ENCODE results near the gene RTL10.

The RTL10 gene

GRCh38 chr22:19853058-19853878 lies 1.4 kb downstream of the RTL10 start:
- ATAC-seq (replicated peaks) (no peak), DNase-seq (no peak)
- peak overlapping the region; percentile 96 to 97 for H3K4me3 Mint-ChIP-seq
- H3K27me3 Mint-ChIP-seq = no peaks in the 10 kb centered on the region
- no peaks in the 10 kb centered on the region for H3K9me3 Mint-ChIP-seq
- peaks cover 17% of the 10 kb centered on the region for H3K36me3 Mint-ChIP-seq (ENCODE audit: insufficient read depth)
- H3K27ac Mint-ChIP-seq = peak overlapping the region; percentile 92 to 94
- peaks cover 38 to 40% of the 10 kb centered on the region in 2 donors for H3K4me1 Mint-ChIP-seq (ENCODE audit: low read depth in 2 of 2)

GRCh38 chr22:19852177-19852781 lies 2.4 kb downstream of the RTL10 start:
- H3K27ac Mint-ChIP-seq = peak overlapping the region in 1 of 2 donors; percentile 94
- H3K4me1 Mint-ChIP-seq (ENCODE audit: low read depth in 2 of 2) = peaks cover 38 to 42% of the 10 kb centered on the region in 2 donors
- no peaks in the 10 kb centered on the region for H3K9me3 Mint-ChIP-seq
- H3K36me3 Mint-ChIP-seq (ENCODE audit: insufficient read depth) = peaks cover 15% of the 10 kb centered on the region
- no peak for DNase-seq
- peak overlapping the region; percentile 96 to 97 for H3K4me3 Mint-ChIP-seq
- no peaks in the 10 kb centered on the region for H3K27me3 Mint-ChIP-seq
- ATAC-seq (replicated peaks) = no peak

- H3K4me3 Mint-ChIP-seq = peak overlapping the region in 1 of 2 donors; percentile 96
- DNase-seq = no peak
- ATAC-seq (replicated peaks) = no peak
- no peaks in the 10 kb centered on the region for H3K27me3 Mint-ChIP-seq
- peaks cover 17% of the 10 kb centered on the region for H3K36me3 Mint-ChIP-seq (ENCODE audit: insufficient read depth)
- H3K27ac Mint-ChIP-seq = no peak overlapping the region
- no peaks in the 10 kb centered on the region for H3K9me3 Mint-ChIP-seq
- H3K4me1 Mint-ChIP-seq (ENCODE audit: low read depth in 2 of 2) = peaks cover 39% of the 10 kb centered on the region in 2 donors
Measured at GRCh38 chr22:19851291-19852176, 3.1 kb downstream of the RTL10 start.

GRCh38 chr22:19850763-19851109 lies 3.9 kb downstream of the RTL10 start:
- H3K27ac Mint-ChIP-seq = peak overlapping the region in 1 of 2 donors; percentile 57
- no peaks in the 10 kb centered on the region for H3K9me3 Mint-ChIP-seq
- DNase-seq = no peak
- H3K27me3 Mint-ChIP-seq = no peaks in the 10 kb centered on the region
- ATAC-seq (replicated peaks) = no peak
- H3K4me3 Mint-ChIP-seq = no peak overlapping the region
- H3K4me1 Mint-ChIP-seq (ENCODE audit: low read depth in 2 of 2) = peaks cover 34 to 35% of the 10 kb centered on the region in 2 donors
- peaks cover 20% of the 10 kb centered on the region for H3K36me3 Mint-ChIP-seq (ENCODE audit: insufficient read depth)

- peaks cover 20% of the 10 kb centered on the region for H3K36me3 Mint-ChIP-seq (ENCODE audit: insufficient read depth)
- peak overlapping the region in 1 of 2 donors; percentile 57 for H3K27ac Mint-ChIP-seq
- no peaks in the 10 kb centered on the region for H3K27me3 Mint-ChIP-seq
- ATAC-seq (replicated peaks) = no peak
- H3K4me1 Mint-ChIP-seq (ENCODE audit: low read depth in 2 of 2) = peaks cover 35% of the 10 kb centered on the region in 2 donors
- no peak overlapping the region for H3K4me3 Mint-ChIP-seq
- DNase-seq = no peak
- no peaks in the 10 kb centered on the region for H3K9me3 Mint-ChIP-seq
Measured at GRCh38 chr22:19849835-19850762, 4.6 kb downstream of the RTL10 start.

- H3K4me1 Mint-ChIP-seq (ENCODE audit: low read depth in 2 of 2) = peaks cover 29 to 38% of the 10 kb centered on the region in 2 donors
- H3K4me3 Mint-ChIP-seq = no peak overlapping the region
- peaks cover 17% of the 10 kb centered on the region for H3K36me3 Mint-ChIP-seq (ENCODE audit: insufficient read depth)
- no peaks in the 10 kb centered on the region for H3K9me3 Mint-ChIP-seq
- DNase-seq (no peak), ATAC-seq (replicated peaks) (no peak)
- no peaks in the 10 kb centered on the region for H3K27me3 Mint-ChIP-seq
- H3K27ac Mint-ChIP-seq = no peak overlapping the region
Measured at GRCh38 chr22:19848298-19849224, 6.1 kb downstream of the RTL10 start.

GRCh38 chr22:19847345-19847632 lies 7.4 kb downstream of the RTL10 start:
- H3K9me3 Mint-ChIP-seq = no peaks in the 10 kb centered on the region
- H3K4me3 Mint-ChIP-seq = no peak overlapping the region
- ATAC-seq (replicated peaks) = no peak
- peaks cover 16 to 26% of the 10 kb centered on the region in 2 donors for H3K4me1 Mint-ChIP-seq (ENCODE audit: low read depth in 2 of 2)
- no peaks in the 10 kb centered on the region for H3K27me3 Mint-ChIP-seq
- H3K27ac Mint-ChIP-seq = no peak overlapping the region
- DNase-seq = no peak
- peaks cover 15% of the 10 kb centered on the region for H3K36me3 Mint-ChIP-seq (ENCODE audit: insufficient read depth)

- DNase-seq = no peak
- ATAC-seq (replicated peaks) = no peak
- no peak overlapping the region for H3K4me3 Mint-ChIP-seq
- peaks cover 15% of the 10 kb centered on the region for H3K36me3 Mint-ChIP-seq (ENCODE audit: insufficient read depth)
- no peaks in the 10 kb centered on the region for H3K27me3 Mint-ChIP-seq
- H3K9me3 Mint-ChIP-seq = no peaks in the 10 kb centered on the region
- H3K4me1 Mint-ChIP-seq (ENCODE audit: low read depth in 2 of 2) = peaks cover 12 to 22% of the 10 kb centered on the region in 2 donors
- H3K27ac Mint-ChIP-seq = no peak overlapping the region
Measured at GRCh38 chr22:19846620-19847344, 7.9 kb downstream of the RTL10 start.

- peak overlapping the region in 1 of 2 donors; percentile 61 for H3K4me3 Mint-ChIP-seq
- no peaks in the 10 kb centered on the region for H3K27me3 Mint-ChIP-seq
- peaks cover 10% of the 10 kb centered on the region for H3K36me3 Mint-ChIP-seq (ENCODE audit: insufficient read depth)
- H3K4me1 Mint-ChIP-seq (ENCODE audit: low read depth in 2 of 2) = peaks cover 6 to 22% of the 10 kb centered on the region in 2 donors
- ATAC-seq (replicated peaks) = peak; percentile 14
- no peaks in the 10 kb centered on the region for H3K9me3 Mint-ChIP-seq
- no peak for DNase-seq
- H3K27ac Mint-ChIP-seq = peak overlapping the region; percentile 12 to 41
Measured at GRCh38 chr22:19845054-19845722, 9.5 kb downstream of the RTL10 start.

GRCh38 chr22:19844377-19845053 lies 10.2 kb downstream of the RTL10 start:
- DNase-seq (no peak), ATAC-seq (replicated peaks) (peak; percentile 56)
- Mint-ChIP-seq H3K27me3 (no peaks in the 10 kb centered on the region), H3K9me3 (no peaks in the 10 kb centered on the region), H3K36me3 (ENCODE audit: insufficient read depth) (peaks cover 10% of the 10 kb centered on the region), H3K27ac (peak overlapping the region; percentile 25 to 69), H3K4me3 (peak overlapping the region in 1 of 2 donors; percentile 61), H3K4me1 (ENCODE audit: low read depth in 2 of 2) (peaks cover 3 to 20% of the 10 kb centered on the region in 2 donors)

All from effector memory CD8-positive, alpha-beta T cell (primary cell).